Mononuclear cell (primary cell): ENCODE results near the gene PMPCA. TPM values are rescaled to one million over a fixed set of nuclear protein-coding genes. Genes with fewer than 3 reads are reported as not detected.
"Not testable (repeated sequence)": the region's sequence is repeated elsewhere in the genome, so short reads cannot be mapped to it uniquely, and the experiment has no call there.

Experiments used
- H3K27me3 ChIP-seq: 2 replicates; pipeline ENCODE4 v1.6.0; 2011; ENCODE audit warnings: low read length, control low read depth; ENCODE audit not compliant: insufficient read depth
- H3K4me1 ChIP-seq: 2 replicates; pipeline ENCODE4 v1.5.1; 2011; ENCODE audit warnings: mild to moderate bottlenecking, low read length, control low read depth; ENCODE audit not compliant: insufficient read depth
- H3K4me3 ChIP-seq: 2 replicates; pipeline ENCODE4 v1.5.1; 2011; ENCODE audit warnings: mild to moderate bottlenecking, low read length, moderate library complexity
- H3K9me3 ChIP-seq: 2 replicates; pipeline ENCODE4 v1.5.1; 2011; ENCODE audit warnings: low read depth, mild to moderate bottlenecking, control low read depth, low read length
- total RNA-seq: library from RNA; depleted of rRNA; stranded (reverse); fragments of >200 nt; gene quantifications from one replicate; pipeline ENCODE4 v1.2.3, GENCODE V29; 2012

The PMPCA gene
- total RNA-seq, 1 donor: 36.6 TPM

GRCh38 chr9:136409557-136410455, 652 bp upstream of the PMPCA start:
- Histone ChIP-seq H3K4me1 (peaks cover 34% of the 10 kb centered on the region), H3K4me3 (peak overlapping the region; percentile 84), H3K27me3 (no peaks in the 10 kb centered on the region), H3K9me3 (no peaks in the 10 kb centered on the region)

GRCh38 chr9:136411378-136411777, 920 bp downstream of the PMPCA start:
- peaks cover 27% of the 10 kb centered on the region for H3K4me1 ChIP-seq
- H3K9me3 ChIP-seq: no peaks in the 10 kb centered on the region
- no peaks in the 10 kb centered on the region for H3K27me3 ChIP-seq
- H3K4me3 ChIP-seq: peak overlapping the region; percentile 84

- Histone ChIP-seq H3K4me1 (peaks cover 27% of the 10 kb centered on the region), H3K4me3 (no peak overlapping the region), H3K27me3 (no peaks in the 10 kb centered on the region), H3K9me3 (no peaks in the 10 kb centered on the region)
These were observed 2.5 kb downstream of the PMPCA start for GRCh38 chr9:136412962-136413361.

GRCh38 chr9:136416427-136416826, 6.0 kb downstream of the PMPCA start:
- H3K27me3 ChIP-seq: no peaks in the 10 kb centered on the region
- H3K9me3 ChIP-seq: no peaks in the 10 kb centered on the region
- H3K4me3 ChIP-seq: no peak overlapping the region
- H3K4me1 ChIP-seq: peaks cover 5% of the 10 kb centered on the region

- Histone ChIP-seq H3K27me3 (no peaks in the 10 kb centered on the region), H3K4me1 (peaks cover under 1% of the 10 kb centered on the region), H3K4me3 (no peak overlapping the region), H3K9me3 (no peaks in the 10 kb centered on the region)
These were observed 6.5 kb downstream of the PMPCA start for GRCh38 chr9:136416914-136417313.

GRCh38 chr9:136418182-136419091, 8.0 kb downstream of the PMPCA start:
- Histone ChIP-seq H3K4me1 (no peaks in the 10 kb centered on the region), H3K4me3 (no peak overlapping the region), H3K9me3 (no peaks in the 10 kb centered on the region), H3K27me3 (no peaks in the 10 kb centered on the region)

GRCh38 chr9:136419092-136419420, 8.6 kb downstream of the PMPCA start:
- Histone ChIP-seq H3K27me3 (no peaks in the 10 kb centered on the region), H3K9me3 (no peaks in the 10 kb centered on the region), H3K4me3 (no peak overlapping the region), H3K4me1 (no peaks in the 10 kb centered on the region)

GRCh38 chr9:136421791-136422190, 11.3 kb downstream of the PMPCA start:
- no peaks in the 10 kb centered on the region for H3K27me3 ChIP-seq
- H3K4me3 ChIP-seq: no peak overlapping the region
- no peaks in the 10 kb centered on the region for H3K9me3 ChIP-seq
- no peaks in the 10 kb centered on the region for H3K4me1 ChIP-seq

GRCh38 chr9:136422876-136423275, 12.4 kb downstream of the PMPCA start:
- Histone ChIP-seq H3K4me3 (no peak overlapping the region), H3K9me3 (no peaks in the 10 kb centered on the region), H3K4me1 (no peaks in the 10 kb centered on the region), H3K27me3 (no peaks in the 10 kb centered on the region)

GRCh38 chr9:136423432-136424146, 13.1 kb downstream of the PMPCA start:
- Histone ChIP-seq H3K4me1 (no peaks in the 10 kb centered on the region), H3K9me3 (no peaks in the 10 kb centered on the region)

GRCh38 chr9:136424750-136425362, 14.4 kb downstream of the PMPCA start:
- Histone ChIP-seq H3K9me3 (no peaks in the 10 kb centered on the region), H3K27me3 (no peaks in the 10 kb centered on the region), H3K4me1 (no peaks in the 10 kb centered on the region), H3K4me3 (no peak overlapping the region)

More at GRCh38 chr9:136423432-136424146, 13.1 kb downstream of the PMPCA start:
- H3K27me3 ChIP-seq: no peaks in the 10 kb centered on the region
- no peak overlapping the region for H3K4me3 ChIP-seq

GRCh38 chr9:136425367-136425766, 14.9 kb downstream of the PMPCA start:
- not testable (repeated sequence) for H3K27me3 ChIP-seq, H3K4me3 ChIP-seq, H3K9me3 ChIP-seq, H3K4me1 ChIP-seq

- Histone ChIP-seq H3K27me3 (no peaks in the 10 kb centered on the region), H3K9me3 (no peaks in the 10 kb centered on the region), H3K4me3 (no peak overlapping the region), H3K4me1 (no peaks in the 10 kb centered on the region)
These were observed 16.3 kb downstream of the PMPCA start for GRCh38 chr9:136426787-136427186.

GRCh38 chr9:136429075-136429628, 18.7 kb downstream of the PMPCA start:
- Histone ChIP-seq H3K9me3 (no peaks in the 10 kb centered on the region), H3K27me3 (no peaks in the 10 kb centered on the region), H3K4me3 (no peak overlapping the region), H3K4me1 (no peaks in the 10 kb centered on the region)
